Mesothelial cell of epicardium (in vitro differentiated cells): ENCODE results near the gene VCP. TPM values are rescaled to one million over a fixed set of nuclear protein-coding genes. Genes with fewer than 3 reads are reported as not detected.

ENCODE experiments used
- DNase-seq, 2 experiments: peaks; one replicate each; pipeline ENCODE4 v3.0.0; 2021; ENCODE audit warnings: low spot score in 2 of 2; ENCODE audit not compliant: unreplicated experiment in 2 of 2
- H3K27ac Mint-ChIP-seq: 2 replicates; pipeline ENCODE4 v1.8.0; 2021; ENCODE audit warnings: mixed read lengths
- H3K27me3 Mint-ChIP-seq: 2 replicates; pipeline ENCODE4 v1.8.0; 2021; ENCODE audit warnings: low read depth, mixed read lengths
- H3K36me3 Mint-ChIP-seq: 2 replicates; pipeline ENCODE4 v1.8.0; 2021; ENCODE audit warnings: mixed read lengths
- H3K4me1 Mint-ChIP-seq: 2 replicates; pipeline ENCODE4 v1.8.0; 2021; ENCODE audit warnings: mixed read lengths
- H3K4me3 Mint-ChIP-seq: 2 replicates; pipeline ENCODE4 v1.8.0; 2021; ENCODE audit warnings: mild to moderate bottlenecking, moderate library complexity, mixed read lengths
- H3K9me3 Mint-ChIP-seq: 2 replicates; pipeline ENCODE4 v1.8.0; 2021; ENCODE audit warnings: mixed read lengths
- CTCF ChIP-seq: fragments of 200-600 bp; sonication (generic); IDR thresholded peaks from one replicate; pipeline ENCODE4 v1.5.0; 2021; ENCODE audit warnings: antibody characterized with exemption; ENCODE audit not compliant: unreplicated experiment
- total RNA-seq: library from RNA; stranded (reverse); gene quantifications from 3 replicates; pipeline ENCODE4 v1.2.1, GENCODE V29; 2021

Gene VCP
- total RNA-seq, result 313 to 318 TPM (median 317 TPM) in 3 replicates

- TF ChIP-seq CTCF, result no peak
- Mint-ChIP-seq H3K27ac (peak within 1 kb of the TSS; percentile 98), H3K4me3 (peak within 1 kb of the TSS; percentile 92), H3K27me3 (no peaks in the 10 kb centered on the region), H3K36me3 (peaks cover 11% of the 10 kb centered on the region), H3K4me1 (peaks cover 41% of the 10 kb centered on the region), H3K9me3 (no peaks in the 10 kb centered on the region)
- DNase-seq, result peak; percentile 98
Measured at GRCh38 chr9:35072461-35073278, at the start of gene VCP. VCP (minus strand) TSS chr9:35072625; CDS start chr9:35072353, 272 bp downstream.

- DNase-seq, result peak; percentile 78 to 87
- Mint-ChIP-seq H3K27ac (peak overlapping the region; percentile 93), H3K36me3 (peaks cover 4% of the 10 kb centered on the region), H3K27me3 (no peaks in the 10 kb centered on the region), H3K4me3 (peak overlapping the region; percentile 95), H3K9me3 (no peaks in the 10 kb centered on the region), H3K4me1 (peaks cover 33% of the 10 kb centered on the region)
- TF ChIP-seq CTCF, result peak; percentile 76
Measured at GRCh38 chr9:35116898-35117551, 44.6 kb upstream of the VCP start.

GRCh38 chr9:35116539-35116897 is 44.1 kb upstream of the VCP start:
- Mint-ChIP-seq H3K9me3 (no peaks in the 10 kb centered on the region), H3K27ac (peak overlapping the region; percentile 93), H3K4me3 (peak overlapping the region; percentile 95), H3K27me3 (no peaks in the 10 kb centered on the region), H3K4me1 (peaks cover 38% of the 10 kb centered on the region), H3K36me3 (peaks cover 4% of the 10 kb centered on the region)
- no peak for DNase-seq
- no peak for TF ChIP-seq CTCF

- DNase-seq, result peak; percentile 95 to 98
- TF ChIP-seq CTCF, result no peak
- H3K27ac Mint-ChIP-seq, result peak within 1 kb of the TSS; percentile 93
- no peaks in the 10 kb centered on the region for H3K27me3 Mint-ChIP-seq
- peaks cover 41% of the 10 kb centered on the region for H3K4me1 Mint-ChIP-seq
- no peaks in the 10 kb centered on the region for H3K9me3 Mint-ChIP-seq
- peak within 1 kb of the TSS; percentile 95 for H3K4me3 Mint-ChIP-seq
- peaks cover 4% of the 10 kb centered on the region for H3K36me3 Mint-ChIP-seq
Measured at GRCh38 chr9:35115680-35116538, 43.5 kb upstream of the VCP start, which contains the start of gene ATOSB. ATOSB (minus strand) TSS chr9:35115862; CDS start chr9:35108274, 7,588 bp downstream.

- peaks cover 4% of the 10 kb centered on the region for H3K36me3 Mint-ChIP-seq
- no peak for DNase-seq
- H3K4me1 Mint-ChIP-seq, result peaks cover 49% of the 10 kb centered on the region
- peak overlapping the region; percentile 95 for H3K4me3 Mint-ChIP-seq
- no peaks in the 10 kb centered on the region for H3K27me3 Mint-ChIP-seq
- TF ChIP-seq CTCF, result no peak
- no peaks in the 10 kb centered on the region for H3K9me3 Mint-ChIP-seq
- peak overlapping the region; percentile 93 for H3K27ac Mint-ChIP-seq
Measured at GRCh38 chr9:35114840-35115628, 42.6 kb upstream of the VCP start.
